Tibial nerve (tissue), 3 donors: ENCODE data around the gene FBXL16.

ENCODE experiments used
- CTCF ChIP-seq, 5 experiments: fragments of 200-600 bp in 3 of 5; fragments of 450-650 bp in 2 of 5; sonication (generic) in 3 of 5; IDR thresholded peaks; one replicate each; pipeline ENCODE4 v1.5.1; 2016 to 2019; ENCODE audit warnings: antibody characterized with exemption in 5 of 5, mild to moderate bottlenecking in 3 of 5, moderate library complexity in 2 of 5
- POLR2A ChIP-seq, 2 donors: fragments of 450-650 bp; IDR thresholded peaks; one replicate each; pipeline ENCODE4 v1.6.1; 2017; ENCODE audit warnings: antibody characterized with exemption in 2 of 2, mild to moderate bottlenecking in 2 of 2, moderate library complexity in 2 of 2

- no peak for TF ChIP-seq CTCF (IDR thresholded peaks at IDR 0.05)
- TF ChIP-seq POLR2A (IDR thresholded peaks at IDR 0.05), result no peak
Measured at GRCh38 chr16:704047-704446, 1.6 kb downstream of the FBXL16 start.
